Cardiac septum (tissue), 1 donor: ENCODE measurements around the gene DLG2. TPM values are rescaled to one million over a fixed set of nuclear protein-coding genes. Genes with fewer than 3 reads are reported as not detected.

ENCODE experiments used
- DNase-seq: peaks from one replicate; pipeline ENCODE4 v3.0.0-alpha.2; 2020; ENCODE audit warnings: low spot score
- intact Hi-C: fragments of 100-400 bp; cut with DNase I; formaldehyde crosslinking; loops from one replicate; pipeline ENCODE4 v1.14.0; 2022
- total RNA-seq: library from RNA; stranded (reverse); fragmentation: NEBNext Ultra II Directional; extraction: Animal tissue kit (Norgen Biotek cat#: 25700); gene quantifications from one replicate; pipeline ENCODE4 v1.2.1, GENCODE V29; 2021
- donor health status: DM: no; HTN: no; CAD: no.

Gene DLG2
- total RNA-seq, 1 donor from 2014 or later = 9.9 TPM

DNA sequence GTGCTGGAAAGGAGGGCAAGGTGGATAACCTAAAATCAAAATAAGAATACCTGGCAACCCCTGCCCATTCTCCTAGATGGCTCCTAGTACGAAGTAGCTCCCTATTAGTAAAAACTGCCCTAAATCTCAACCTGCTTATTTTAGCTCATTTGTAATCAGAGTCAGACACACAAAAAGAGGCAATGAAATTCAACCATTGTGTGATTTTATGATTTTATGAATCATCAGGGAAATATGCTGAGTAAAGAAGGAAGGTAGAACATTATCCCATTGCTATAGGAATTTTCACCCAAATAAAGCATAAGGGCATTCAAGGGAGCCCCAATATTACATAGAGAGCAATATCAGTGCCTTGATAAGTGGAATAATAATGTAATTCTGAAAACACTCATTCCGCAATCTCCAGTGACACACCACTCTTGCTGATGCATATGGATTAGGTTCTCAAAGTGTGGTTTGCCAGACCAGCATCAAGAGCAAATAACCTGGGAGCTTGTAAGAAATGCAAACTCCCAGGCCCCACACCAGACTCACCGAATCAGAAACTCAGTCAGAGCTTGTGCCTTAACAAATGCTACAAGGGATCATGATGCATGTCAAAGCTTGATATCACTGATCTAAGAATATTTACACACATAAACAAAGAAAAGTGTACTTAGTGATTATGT, 789.6 kb downstream of the DLG2 start:
- DNase-seq = no peak
- intact Hi-C loops = no loop called here

DNA sequence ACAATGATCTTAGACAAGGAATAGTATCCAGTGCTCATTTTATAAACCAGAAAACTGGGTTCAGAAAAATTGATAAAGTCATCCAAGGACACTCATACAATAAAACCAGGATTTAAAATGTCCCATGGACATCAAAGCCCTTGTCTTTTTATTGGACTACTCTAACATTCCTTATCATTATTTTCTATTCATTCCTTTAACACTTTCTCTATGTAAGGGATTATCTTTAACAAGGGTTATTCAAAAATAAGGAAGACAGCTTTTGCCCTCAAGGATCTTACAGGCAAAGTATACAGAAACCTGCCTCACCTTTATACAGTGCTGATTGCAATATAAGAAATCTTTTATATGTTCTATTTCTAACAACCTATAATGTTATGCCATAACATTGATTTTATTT, 790.8 kb downstream of the DLG2 start:
- DNase-seq = no peak
- intact Hi-C loops = no loop called here

DNA sequence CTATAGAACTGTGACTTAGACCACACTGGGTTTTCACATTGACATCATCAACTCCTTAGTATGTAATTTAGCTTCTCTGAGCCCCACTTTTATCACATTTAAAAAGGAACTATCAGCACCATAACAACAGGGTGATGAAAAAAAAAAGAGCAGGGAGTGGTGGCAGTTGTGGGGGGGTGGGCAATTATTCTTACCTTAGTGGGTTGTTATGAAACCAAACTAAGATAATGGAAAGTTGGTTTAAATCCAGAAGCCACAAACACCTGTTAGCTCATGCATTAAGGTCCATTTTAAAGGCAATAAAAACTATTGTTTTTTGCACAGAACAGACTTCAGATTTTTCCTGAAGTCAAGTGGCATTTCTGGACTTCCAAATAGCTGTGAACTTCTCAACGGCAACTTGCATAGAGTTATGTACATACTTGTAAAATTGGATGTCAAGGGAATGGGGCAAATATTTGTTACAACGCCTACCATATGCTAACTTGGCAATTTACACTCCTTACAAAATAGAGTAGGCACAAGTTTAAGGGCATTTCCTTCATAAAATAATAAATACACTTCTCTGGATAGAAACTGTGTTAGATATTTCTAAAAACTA, 793.6 kb downstream of the DLG2 start:
- DNase-seq = no peak
- intact Hi-C loops = no loop called here

DNA sequence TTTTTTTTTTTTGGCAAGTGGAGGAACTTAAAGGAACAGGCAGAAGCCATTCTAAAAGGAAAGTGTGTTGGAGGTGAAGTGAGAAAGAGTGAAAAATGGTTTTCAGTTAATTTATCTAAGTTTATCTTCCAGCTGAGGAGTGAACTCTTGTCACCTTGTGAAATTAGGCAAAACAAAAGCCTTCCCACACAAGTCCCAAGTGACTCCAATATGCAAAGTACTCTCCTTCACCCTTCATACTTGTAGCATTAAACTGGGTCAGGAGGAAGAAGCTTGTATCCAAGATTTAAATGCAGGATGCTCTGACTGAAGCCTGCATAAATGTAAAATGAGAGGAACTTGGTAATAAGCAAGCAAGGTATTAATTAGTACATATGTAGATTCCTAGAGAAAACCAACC, 796.8 kb downstream of the DLG2 start:
- intact Hi-C loops = no loop called here
- DNase-seq = no peak

DNA sequence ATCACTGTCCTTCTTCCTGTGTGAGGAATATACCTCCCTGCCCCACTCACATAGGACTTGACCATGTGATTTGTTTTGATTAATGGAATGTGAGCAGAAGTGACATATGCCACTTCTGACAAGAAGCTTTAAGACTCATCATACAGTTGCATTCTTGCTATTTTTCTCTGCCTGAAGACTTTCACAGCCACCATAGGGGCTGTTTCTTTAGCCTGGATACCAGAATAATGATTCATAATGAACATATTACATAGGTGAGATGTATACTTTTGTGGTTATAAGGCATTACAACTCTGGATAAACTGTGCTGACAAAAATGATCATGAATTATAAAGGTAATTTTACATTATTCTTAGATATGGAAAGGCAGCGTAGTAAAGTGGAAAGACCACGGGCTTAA, 798.0 kb downstream of the DLG2 start:
- intact Hi-C loops = no loop called here
- DNase-seq = no peak

DNA sequence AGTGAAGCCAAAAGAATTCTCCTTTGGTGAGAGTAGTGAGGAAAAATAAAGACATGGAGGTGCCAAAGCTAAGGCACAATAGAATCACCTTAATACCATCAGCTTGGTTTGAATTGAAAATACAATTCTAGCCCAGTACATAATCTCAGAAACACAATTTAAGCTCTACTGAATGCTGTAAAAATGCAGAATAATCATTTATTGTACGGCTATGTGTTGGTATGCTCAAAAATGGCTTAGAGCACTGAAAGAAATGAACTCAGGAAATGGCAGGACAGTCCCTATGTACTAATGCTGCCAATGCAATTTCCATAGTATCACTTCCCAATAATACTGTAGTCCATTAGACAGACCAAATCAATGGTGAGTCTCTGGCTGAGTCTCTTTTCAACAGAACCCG, 798.5 kb downstream of the DLG2 start:
- intact Hi-C loops = no loop called here
- no peak for DNase-seq

DNA sequence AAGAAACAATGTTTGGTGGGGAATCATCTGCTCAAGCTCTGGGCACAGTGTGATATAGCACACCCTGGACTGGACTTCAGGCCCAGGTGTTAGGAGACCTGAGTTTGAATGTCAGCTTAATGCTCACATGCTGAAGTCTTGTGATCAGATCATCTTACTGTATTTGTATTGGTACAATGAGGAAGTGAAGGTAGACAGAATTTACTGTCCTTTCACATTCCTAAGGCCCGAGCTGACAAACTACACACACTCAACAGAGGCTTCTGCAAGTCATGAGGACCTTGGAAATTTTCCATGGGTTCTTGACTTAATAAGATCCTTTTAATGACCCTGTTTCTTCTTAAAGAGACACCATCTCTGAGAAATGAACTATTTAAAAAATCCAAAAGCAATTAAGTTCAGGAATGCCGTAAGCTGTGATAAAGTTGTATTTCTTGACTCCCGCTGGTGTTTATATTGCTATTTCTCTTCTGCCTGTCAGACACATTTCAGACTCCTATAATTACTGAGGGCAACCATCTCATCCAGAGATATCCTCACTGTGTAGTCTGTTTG, 802.0 kb downstream of the DLG2 start:
- intact Hi-C loops = no loop called here
- DNase-seq = no peak

DNA sequence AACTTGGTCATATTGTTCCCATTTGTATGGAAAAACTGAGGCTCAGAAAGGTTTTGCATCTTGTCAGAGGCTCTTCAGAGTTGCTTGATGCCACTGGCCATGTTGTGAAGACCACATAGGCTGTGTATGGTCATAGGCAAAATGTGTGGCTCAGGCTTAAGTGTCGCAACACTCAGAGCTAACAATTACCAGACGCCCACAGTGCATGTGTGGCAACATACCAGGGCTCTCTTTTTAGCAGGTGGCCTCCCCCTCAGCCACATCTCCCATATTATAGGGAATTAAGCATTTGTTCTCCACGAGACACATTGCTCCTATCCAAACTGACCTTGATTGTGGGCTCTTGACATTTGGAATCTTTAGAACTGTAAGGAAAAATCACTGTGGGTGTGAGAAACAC, 802.5 kb downstream of the DLG2 start:
- intact Hi-C loops = no loop called here
- DNase-seq = no peak

DNA sequence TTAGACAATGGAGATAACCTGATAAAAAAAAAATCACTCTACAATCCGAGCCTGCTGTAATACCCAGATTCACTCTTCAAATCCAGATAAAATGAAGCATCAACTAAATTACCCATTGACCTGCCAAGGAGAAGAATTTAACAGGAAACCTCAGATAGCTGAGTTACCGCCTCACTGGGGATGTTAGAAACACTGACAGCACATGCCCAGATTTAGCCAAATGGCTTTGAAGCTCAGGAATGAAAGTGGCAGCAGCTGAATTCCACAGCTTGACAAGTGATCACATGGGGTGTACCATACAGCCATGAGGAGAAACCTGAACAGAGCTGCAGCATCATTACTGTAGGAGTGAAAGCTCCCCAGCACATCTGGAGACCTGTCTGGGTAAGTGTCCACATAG, 807.6 kb downstream of the DLG2 start:
- no peak for DNase-seq

DNA sequence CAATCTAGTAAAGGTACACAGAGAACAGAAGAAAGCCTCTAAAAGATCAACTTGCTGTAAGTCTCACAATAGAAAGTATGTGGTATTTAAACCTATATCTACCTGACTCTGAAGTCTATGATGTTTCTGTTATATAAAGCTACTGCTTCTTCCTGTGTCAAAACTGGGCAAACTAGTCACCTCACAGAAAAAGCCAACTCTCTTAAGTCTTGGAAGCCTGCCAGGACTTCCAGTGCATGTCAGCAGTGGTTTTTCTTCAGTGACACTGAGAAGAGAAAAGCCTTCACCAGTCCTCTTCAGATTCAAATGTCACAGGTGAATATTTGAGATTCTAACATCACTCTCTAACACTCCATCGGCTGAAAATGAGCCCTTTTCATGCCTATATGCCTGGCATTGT, 808.0 kb downstream of the DLG2 start:
- no peak for DNase-seq
- intact Hi-C loops = no loop called here

More for the DNA sequence above, 807.6 kb downstream of the DLG2 start:
- intact Hi-C loops = no loop called here

DNA sequence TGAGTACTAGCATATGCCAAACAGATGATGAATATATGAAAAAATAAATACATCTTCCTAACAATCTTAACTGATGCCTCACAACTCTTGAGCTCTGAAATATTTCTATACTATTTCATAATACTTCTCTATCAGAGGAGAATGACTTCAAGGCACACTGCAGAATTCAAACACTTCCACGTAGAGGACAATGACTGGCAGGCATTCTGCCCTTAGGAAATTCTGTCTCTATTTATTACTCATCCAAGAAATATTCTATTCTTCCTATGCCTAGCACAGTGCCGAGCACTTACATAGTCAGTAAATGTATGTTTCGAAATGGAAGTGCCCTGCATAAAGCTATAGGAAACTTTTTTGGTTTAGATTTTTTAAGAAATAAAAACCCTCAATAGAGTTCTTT, 809.1 kb downstream of the DLG2 start:
- DNase-seq = no peak
- intact Hi-C loops = no loop called here

DNA sequence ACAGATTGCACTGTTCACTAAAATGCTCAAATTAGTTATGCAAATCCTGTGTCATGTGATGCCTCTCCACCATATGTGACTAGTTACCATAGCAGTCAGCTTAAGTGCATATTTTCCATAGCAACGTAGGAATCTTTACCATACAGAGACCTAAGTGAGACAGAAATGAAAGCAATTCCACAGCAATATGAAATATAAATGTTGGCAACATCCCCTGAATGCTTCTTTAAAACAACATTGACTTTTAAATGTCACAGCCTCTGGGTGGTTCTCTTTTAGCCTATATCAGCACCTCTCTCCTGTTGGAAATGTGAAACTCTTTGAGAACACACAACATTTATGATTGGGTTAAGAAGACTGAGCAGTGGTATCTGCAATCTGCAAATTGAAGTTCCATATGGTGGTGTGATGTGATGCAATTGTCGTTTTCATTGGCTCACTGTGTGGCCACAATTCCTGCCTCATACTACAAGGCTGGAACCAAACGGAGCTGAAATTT, 814.6 kb downstream of the DLG2 start:
- intact Hi-C loops = no loop called here

DNA sequence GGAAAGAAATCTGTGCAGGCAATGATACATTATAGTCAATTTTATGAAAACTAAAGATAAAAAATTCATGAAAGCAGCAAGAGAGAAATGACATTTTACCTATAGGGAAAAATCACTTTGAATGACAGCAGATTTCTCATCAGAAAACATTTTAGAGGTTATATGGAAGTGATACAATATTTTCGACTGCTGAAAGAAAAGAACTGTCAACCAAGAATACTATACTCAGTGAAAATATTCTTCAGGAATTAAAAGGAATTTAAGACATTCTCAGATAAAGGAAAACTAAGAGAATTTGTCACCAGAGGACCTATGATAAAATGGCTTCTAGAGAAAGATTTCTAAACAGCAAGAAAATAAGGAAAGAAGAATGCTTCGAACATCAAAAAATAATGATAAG, 820.8 kb downstream of the DLG2 start:
- no peak for DNase-seq
- intact Hi-C loops = no loop called here

More for the DNA sequence above, 814.6 kb downstream of the DLG2 start:
- no peak for DNase-seq

DNA sequence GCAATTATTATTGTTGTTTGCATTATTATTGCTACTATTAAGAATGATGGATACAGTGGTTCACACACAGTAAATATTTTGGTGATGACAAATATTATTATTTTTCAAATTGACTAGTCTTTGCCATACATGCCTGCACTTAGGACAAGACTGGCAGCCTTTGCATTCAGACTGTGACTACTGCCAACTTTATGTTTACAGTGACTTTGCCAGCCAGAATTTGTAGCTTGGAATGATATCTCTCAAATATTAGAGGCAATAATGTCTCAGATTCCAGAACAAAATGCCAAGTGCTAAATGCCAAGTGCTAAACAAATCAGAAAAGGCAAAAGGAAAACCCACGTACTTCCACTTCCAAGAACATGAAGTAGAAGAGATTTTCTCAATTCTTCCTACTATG, 823.1 kb downstream of the DLG2 start:
- no peak for DNase-seq
- intact Hi-C loops = no loop called here

DNA sequence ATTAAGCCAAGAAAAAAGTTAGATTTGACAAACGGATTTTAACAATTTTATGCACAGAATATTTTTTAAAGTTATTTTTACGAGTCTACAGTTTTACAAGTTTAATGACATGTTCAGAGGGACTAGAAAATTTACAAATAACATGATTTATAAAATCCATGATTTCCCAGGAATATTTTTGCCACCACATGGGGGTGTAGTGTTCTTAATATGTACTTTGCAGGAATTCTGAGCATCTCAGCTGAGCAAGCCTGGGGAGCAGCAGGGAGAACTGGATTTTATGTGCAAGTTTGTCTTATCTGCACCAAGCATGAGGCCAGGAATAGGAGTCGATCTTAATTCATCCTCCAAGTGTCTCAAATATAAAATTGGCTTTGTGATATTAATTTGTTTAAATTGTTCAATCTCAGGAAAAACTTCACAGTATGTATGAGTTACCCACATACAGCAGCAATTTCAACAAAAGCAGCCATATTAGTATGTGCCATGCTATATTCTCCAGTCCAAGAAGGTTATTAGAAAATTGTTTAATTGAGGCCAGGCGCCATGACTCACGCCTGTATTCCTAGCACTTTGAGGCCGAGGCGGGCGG, 826.3 kb downstream of the DLG2 start:
- intact Hi-C loops = no loop called here
- no peak for DNase-seq

DNA sequence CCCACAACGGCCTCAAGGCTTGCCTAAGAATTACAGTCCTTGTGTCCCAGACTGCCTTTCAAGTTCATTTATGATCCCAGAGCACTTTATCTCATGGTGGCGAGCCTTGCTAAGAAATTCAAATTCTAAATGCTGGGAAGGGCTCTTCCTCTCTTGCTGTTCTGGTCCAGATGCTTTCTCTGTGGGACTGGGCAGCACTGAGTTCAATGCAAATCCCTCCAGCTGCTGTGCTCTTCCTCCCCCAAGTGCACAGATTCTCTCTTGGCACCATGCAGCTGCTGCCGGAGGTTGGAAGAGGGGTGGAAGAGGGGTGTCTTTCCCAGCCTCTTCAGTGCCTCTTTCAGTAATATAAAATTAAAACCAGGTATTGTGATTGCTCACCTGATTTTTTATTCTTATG, 828.0 kb downstream of the DLG2 start:
- intact Hi-C loops = no loop called here
- no peak for DNase-seq

DNA sequence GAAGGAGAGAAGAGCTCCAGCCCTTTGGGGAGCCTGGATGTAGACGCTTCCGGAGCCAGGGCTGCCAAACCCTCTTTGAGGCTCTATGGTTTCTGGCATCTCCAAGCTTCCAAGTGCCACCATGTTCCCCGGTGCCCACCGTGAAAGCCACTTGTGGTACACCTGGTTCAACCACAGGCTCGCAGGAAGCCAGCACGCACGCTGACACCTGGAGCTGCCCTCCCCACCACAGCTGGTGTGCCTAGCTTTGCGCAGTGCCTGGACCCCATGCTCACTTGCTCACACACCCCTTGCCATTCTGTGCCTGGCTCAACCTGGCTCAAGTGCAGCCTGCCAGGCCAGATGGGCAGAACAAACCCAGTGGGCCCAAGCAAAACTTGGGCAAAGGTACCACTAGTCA, 831.4 kb downstream of the DLG2 start:
- no peak for DNase-seq
- intact Hi-C loops = no loop called here

DNA sequence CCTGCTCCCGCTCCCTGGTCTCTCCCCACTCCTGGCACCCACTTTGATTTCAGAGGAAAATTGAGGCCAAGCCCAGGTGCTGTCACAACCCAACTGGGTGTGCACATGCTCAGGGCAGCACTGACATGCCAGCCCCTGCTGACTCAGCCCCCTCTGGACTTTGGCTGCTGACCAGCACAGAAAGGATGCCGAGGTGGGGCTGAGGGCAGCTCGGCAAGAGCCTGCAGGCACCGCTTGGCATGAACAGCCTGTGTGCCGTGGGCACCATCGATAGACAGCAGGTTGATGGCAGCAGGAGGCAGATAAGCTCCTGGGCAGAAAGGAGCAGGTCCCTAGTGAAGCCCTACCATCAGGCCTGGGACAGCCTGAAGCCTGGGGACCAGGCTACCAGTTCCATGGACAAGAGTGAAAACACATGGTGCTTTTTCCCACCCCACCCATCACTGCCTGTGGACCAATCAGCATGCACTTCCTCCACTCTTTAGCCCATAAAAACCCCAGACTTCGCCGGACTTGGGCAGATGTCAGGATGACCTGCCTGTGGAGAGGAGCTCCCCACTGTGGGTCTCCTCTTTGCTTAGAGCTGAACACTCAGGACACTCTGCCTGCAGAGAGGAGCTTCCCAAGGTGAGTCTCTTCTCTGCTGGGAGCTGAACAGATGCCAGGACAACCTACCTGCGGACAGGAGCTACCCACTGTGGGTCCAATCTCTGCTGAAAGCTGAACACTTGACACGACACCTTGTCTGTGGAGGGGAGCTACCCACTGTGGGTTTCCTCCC, 832.3 kb downstream of the DLG2 start:
- intact Hi-C loops = no loop called here
- no peak for DNase-seq

DNA sequence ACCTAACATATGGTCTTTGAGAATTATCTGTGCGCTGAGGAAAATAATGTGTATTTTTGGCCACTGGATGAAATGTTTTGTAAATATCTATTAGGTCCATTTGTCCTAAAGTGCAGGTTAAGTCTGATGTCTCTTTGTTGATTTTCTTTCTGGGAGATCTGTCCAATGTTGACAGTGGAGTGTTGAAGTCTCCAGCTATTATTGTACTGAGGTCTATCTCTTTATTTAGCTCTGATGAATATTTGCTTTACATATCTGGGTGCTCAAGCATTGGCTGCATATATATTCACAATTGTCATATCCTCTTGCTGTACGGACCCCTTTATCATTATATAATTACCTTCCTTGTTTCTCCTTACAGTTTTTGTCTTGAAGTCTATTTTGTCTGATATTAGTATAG, 833.8 kb downstream of the DLG2 start:
- intact Hi-C loops = no loop called here
- no peak for DNase-seq

DNA sequence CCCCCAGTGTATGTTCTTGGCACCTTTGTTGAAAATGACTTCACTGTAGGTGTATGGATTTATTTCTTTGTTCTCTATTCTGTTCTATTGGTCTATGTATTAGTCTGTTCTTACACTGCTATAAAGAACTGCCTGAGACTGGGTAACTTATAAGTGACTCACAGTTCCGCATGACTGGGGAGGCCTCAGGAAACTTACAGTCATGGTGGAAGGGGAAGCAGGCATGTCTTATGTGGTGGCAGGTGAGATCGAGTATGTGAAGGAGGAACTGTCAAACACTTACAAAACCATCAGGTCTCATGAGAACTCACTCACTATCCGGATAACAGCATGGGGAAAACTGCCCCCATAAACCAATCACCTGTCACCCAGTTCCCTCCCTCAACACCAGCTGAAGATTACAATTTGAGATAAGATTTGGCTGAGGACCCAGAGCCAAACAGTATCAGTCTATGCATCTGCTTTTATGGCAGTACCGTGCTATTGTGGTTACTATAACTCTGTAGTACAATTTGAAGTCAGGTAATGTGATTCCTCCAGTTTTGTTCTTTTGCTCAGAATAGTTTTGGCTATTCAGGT, 836.2 kb downstream of the DLG2 start:
- intact Hi-C loops = no loop called here
- DNase-seq = no peak
